NAMALWA (cell line): ENCODE measurements around the gene TPP1.

ENCODE experiments used
- DNase-seq: peaks from one replicate; pipeline ENCODE4 v3.0.0-alpha.2; 2015; ENCODE audit warnings: low spot score

Gene TPP1

DNA sequence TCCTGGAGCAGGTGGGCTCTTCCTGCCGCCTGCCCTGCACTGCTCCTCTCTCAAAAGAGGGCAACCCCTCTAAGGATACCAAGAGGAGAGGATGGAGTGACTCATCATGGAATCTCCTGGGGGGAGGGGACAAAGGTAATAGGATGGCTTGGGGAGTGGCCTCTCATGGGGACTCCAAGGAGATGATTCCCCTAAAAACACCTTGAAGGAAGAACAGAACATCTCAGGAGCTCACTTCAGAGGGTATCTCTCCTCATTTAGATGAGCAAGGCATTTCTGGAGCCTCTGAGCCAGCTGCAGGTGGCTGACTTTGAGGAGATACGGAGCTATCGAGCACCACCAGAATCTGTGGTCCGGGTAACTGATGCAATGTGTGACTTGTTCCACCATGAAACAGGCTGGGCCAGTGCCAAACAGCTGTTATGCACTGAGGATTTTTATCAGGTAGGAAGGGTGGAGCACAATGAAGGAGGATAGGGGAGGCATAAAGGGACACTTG is 56.1 kb downstream of the TPP1 start:
- DNase-seq, result no peak
